ENCODE measurements around the gene GRAMD2B.

DNA sequence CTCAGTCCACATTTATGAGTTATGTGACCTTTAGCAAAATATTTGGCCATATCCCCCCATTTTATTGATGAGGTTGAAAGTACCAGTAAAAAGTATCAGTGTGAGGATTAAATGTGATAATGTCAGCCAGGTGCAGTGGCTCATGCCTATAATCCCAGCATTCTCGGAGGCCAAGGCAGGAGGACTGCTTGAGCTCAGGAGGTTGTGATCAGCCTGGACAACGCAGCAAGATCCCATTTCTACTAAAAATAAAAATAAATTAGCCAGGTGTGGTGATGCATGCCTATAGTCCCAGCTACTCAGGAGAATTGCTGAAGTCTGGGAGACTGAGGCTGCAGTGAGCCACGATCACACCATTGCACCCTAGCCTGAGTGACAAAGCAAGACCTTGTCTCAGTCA lies 71.2 kb downstream of the GRAMD2B start:
- TF ChIP-seq, protein P1, sequence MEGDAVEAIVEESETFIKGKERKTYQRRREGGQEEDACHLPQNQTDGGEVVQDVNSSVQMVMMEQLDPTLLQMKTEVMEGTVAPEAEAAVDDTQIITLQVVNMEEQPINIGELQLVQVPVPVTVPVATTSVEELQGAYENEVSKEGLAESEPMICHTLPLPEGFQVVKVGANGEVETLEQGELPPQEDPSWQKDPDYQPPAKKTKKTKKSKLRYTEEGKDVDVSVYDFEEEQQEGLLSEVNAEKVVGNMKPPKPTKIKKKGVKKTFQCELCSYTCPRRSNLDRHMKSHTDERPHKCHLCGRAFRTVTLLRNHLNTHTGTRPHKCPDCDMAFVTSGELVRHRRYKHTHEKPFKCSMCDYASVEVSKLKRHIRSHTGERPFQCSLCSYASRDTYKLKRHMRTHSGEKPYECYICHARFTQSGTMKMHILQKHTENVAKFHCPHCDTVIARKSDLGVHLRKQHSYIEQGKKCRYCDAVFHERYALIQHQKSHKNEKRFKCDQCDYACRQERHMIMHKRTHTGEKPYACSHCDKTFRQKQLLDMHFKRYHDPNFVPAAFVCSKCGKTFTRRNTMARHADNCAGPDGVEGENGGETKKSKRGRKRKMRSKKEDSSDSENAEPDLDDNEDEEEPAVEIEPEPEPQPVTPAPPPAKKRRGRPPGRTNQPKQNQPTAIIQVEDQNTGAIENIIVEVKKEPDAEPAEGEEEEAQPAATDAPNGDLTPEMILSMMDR (IDR thresholded peaks at IDR 0.05) = no peak
- no peak for TF ChIP-seq SIN3A (IDR thresholded peaks at IDR 0.05; ENCODE audit: borderline replicate concordance, insufficient read depth, low read depth, low read length)
